H9 (cell line): ENCODE measurements around the gene ADGRD1. TPM values are rescaled to one million over a fixed set of nuclear protein-coding genes. Genes with fewer than 3 reads are reported as not detected.

Experiments
- DNase-seq: peaks from one replicate; pipeline ENCODE4 v3.0.0-alpha.2; 2017
- H2AFZ ChIP-seq: one replicate; pipeline ENCODE4 v1.6.1; 2013; ENCODE audit warnings: mild to moderate bottlenecking, low read length, control low read depth, moderate library complexity
- H2AK5ac ChIP-seq: 2 replicates; pipeline ENCODE4 v1.6.1; 2013; ENCODE audit warnings: low read length, control low read depth, mixed read lengths; ENCODE audit not compliant: insufficient read length
- H2BK120ac ChIP-seq: one replicate; pipeline ENCODE4 v1.6.1; 2013; ENCODE audit warnings: low read depth, mild to moderate bottlenecking, low read length, control low read depth, inconsistent platforms; ENCODE audit not compliant: poor library complexity, severe bottlenecking
- H2BK12ac ChIP-seq: 2 replicates; pipeline ENCODE4 v1.6.1; 2013; ENCODE audit warnings: low read length, control low read depth, mixed read lengths, low read depth; ENCODE audit not compliant: insufficient read length
- H2BK15ac ChIP-seq: 2 replicates; pipeline ENCODE4 v1.6.1; 2013; ENCODE audit warnings: low read depth, low read length, control low read depth
- H2BK20ac ChIP-seq: one replicate; pipeline ENCODE4 v1.6.1; 2013; ENCODE audit warnings: low read depth, mild to moderate bottlenecking, low read length, control low read depth, inconsistent platforms; ENCODE audit not compliant: poor library complexity, severe bottlenecking
- H2BK5ac ChIP-seq: 2 replicates; pipeline ENCODE4 v1.6.1; 2013; ENCODE audit warnings: low read length, control low read depth, mixed read lengths; ENCODE audit not compliant: insufficient read length
- H3K14ac ChIP-seq: 2 replicates; pipeline ENCODE4 v1.6.1; 2013; ENCODE audit warnings: low read length, control low read depth; ENCODE audit not compliant: insufficient read depth
- H3K18ac ChIP-seq: 2 replicates; pipeline ENCODE4 v1.6.1; 2013; ENCODE audit warnings: low read depth, mild to moderate bottlenecking, mixed read lengths, low read length, control low read depth; ENCODE audit not compliant: insufficient read length
- H3K23ac ChIP-seq: 2 replicates; pipeline ENCODE4 v1.6.1; 2013; ENCODE audit warnings: low read length, control low read depth, mixed read lengths, low read depth; ENCODE audit not compliant: insufficient read length
- H3K23me2 ChIP-seq: 2 replicates; pipeline ENCODE4 v1.6.1; 2013; ENCODE audit warnings: low read depth, mild to moderate bottlenecking, mixed read lengths, low read length, control low read depth; ENCODE audit not compliant: insufficient read length, poor library complexity, severe bottlenecking
- H3K27ac ChIP-seq: 2 replicates; pipeline ENCODE4 v1.5.1; 2013; ENCODE audit warnings: low read length, control low read depth, mixed read lengths, low read depth; ENCODE audit not compliant: insufficient read length
- H3K27me3 ChIP-seq: 2 replicates; pipeline ENCODE4 v1.6.1; 2013; ENCODE audit warnings: low read length, control low read depth, inconsistent platforms; ENCODE audit not compliant: insufficient read depth
- H3K4ac ChIP-seq: 2 replicates; pipeline ENCODE4 v1.6.1; 2013; ENCODE audit warnings: low read depth, mild to moderate bottlenecking, control low read depth, inconsistent platforms, low read length, moderate library complexity
- H3K4me1 ChIP-seq: 2 replicates; pipeline ENCODE4 v1.6.1; 2013; ENCODE audit warnings: low read length, control low read depth, inconsistent platforms; ENCODE audit not compliant: insufficient read depth
- H3K4me2 ChIP-seq: 2 replicates; pipeline ENCODE4 v1.6.1; 2013; ENCODE audit warnings: low read length, control low read depth, mixed read lengths; ENCODE audit not compliant: insufficient read length, insufficient read depth
- H3K56ac ChIP-seq: 2 replicates; pipeline ENCODE4 v1.6.1; 2013; ENCODE audit warnings: low read depth, mild to moderate bottlenecking, mixed read lengths, low read length, control low read depth; ENCODE audit not compliant: insufficient read length
- H3K79me1 ChIP-seq: 2 replicates; pipeline ENCODE4 v1.6.1; 2013; ENCODE audit warnings: low read depth, mild to moderate bottlenecking, moderate library complexity, low read length, control low read depth, inconsistent platforms; ENCODE audit not compliant: insufficient read depth, poor library complexity, severe bottlenecking
- H3K79me2 ChIP-seq: 2 replicates; pipeline ENCODE4 v1.6.1; 2013; ENCODE audit warnings: low read length, control low read depth, inconsistent platforms; ENCODE audit not compliant: insufficient read depth
- H3K9ac ChIP-seq: 2 replicates; pipeline ENCODE4 v1.6.1; 2013; ENCODE audit warnings: low read length, control low read depth, mixed read lengths; ENCODE audit not compliant: insufficient read length; ENCODE audit errors: extremely low read depth
- H3K9me3 ChIP-seq: one replicate; pipeline ENCODE4 v1.6.1; 2013; ENCODE audit warnings: low read depth, low read length, inconsistent platforms; ENCODE audit not compliant: control insufficient read depth
- H3T11ph ChIP-seq: one replicate; pipeline ENCODE4 v1.6.1; 2013; ENCODE audit warnings: mild to moderate bottlenecking, low read length, control low read depth, inconsistent platforms
- H4K20me1 ChIP-seq: one replicate; pipeline ENCODE4 v1.6.1; 2013; ENCODE audit not compliant: control insufficient read depth, insufficient read length, insufficient read depth
- H4K5ac ChIP-seq: 2 replicates; pipeline ENCODE4 v1.6.1; 2013; ENCODE audit warnings: low read depth, mild to moderate bottlenecking, mixed read lengths, low read length, control low read depth; ENCODE audit not compliant: insufficient read length
- H4K8ac ChIP-seq: replicated peaks from 2 replicates; pipeline ENCODE4 v1.6.1; 2013; ENCODE audit warnings: low read length, control low read depth, mixed read lengths, low read depth; ENCODE audit not compliant: insufficient read length
- H4K91ac ChIP-seq: 2 replicates; pipeline ENCODE4 v1.6.1; 2013; ENCODE audit warnings: low read depth, mild to moderate bottlenecking, moderate library complexity, mixed read lengths, low read length, control low read depth; ENCODE audit not compliant: insufficient read length
- H3K27ac Mint-ChIP-seq, 3 experiments: 2 replicates in 2 of 3; 3 replicates in 1 of 3; pipeline ENCODE4 v1.8.0; 2020 to 2021; ENCODE audit warnings: mixed read lengths in 3 of 3, mild to moderate bottlenecking in 1 of 3, moderate library complexity in 1 of 3
- H3K27me3 Mint-ChIP-seq: 2 replicates; pipeline ENCODE4 v1.8.0; 2021; ENCODE audit warnings: low read depth, mild to moderate bottlenecking, moderate library complexity, mixed read lengths
- H3K36me3 Mint-ChIP-seq, 3 experiments: 2 replicates in 2 of 3; 3 replicates in 1 of 3; pipeline ENCODE4 v1.8.0; 2020 to 2021; ENCODE audit warnings: low read depth in 3 of 3, mixed read lengths in 3 of 3; ENCODE audit not compliant: insufficient read depth in 1 of 3
- H3K4me1 Mint-ChIP-seq, 2 experiments: 2 replicates each; pipeline ENCODE4 v1.8.0; 2020; ENCODE audit warnings: mixed read lengths in 2 of 2
- H3K4me3 Mint-ChIP-seq, 2 experiments: 2 replicates in 1 of 2; 3 replicates in 1 of 2; pipeline ENCODE4 v1.8.0; 2020 to 2021; ENCODE audit warnings: mild to moderate bottlenecking in 2 of 2, mixed read lengths in 2 of 2, moderate library complexity in 1 of 2
- H3K9me3 Mint-ChIP-seq, 2 experiments: 2 replicates in 1 of 2; 3 replicates in 1 of 2; pipeline ENCODE4 v1.8.0; 2020; ENCODE audit warnings: mild to moderate bottlenecking in 2 of 2, mixed read lengths in 2 of 2, moderate library complexity in 1 of 2
- WGBS: extraction: QIAGEN DNeasy Blood & Tissue Kit; methylation state at CpG from one replicate; pipeline ENCODE4 v1.1.7; 2013; ENCODE audit warnings: missing lambda C conversion rate, low lambda C conversion rate, mixed read lengths; ENCODE audit not compliant: insufficient read length; ENCODE audit errors: extremely low coverage; 5-methylcytosine and 5-hydroxymethylcytosine counted together
- total RNA-seq: library from RNA; stranded (reverse); gene quantifications from 2 replicates; pipeline ENCODE4 v1.2.1, GENCODE V29; 2021
- TF ChIP-seq, protein P1 (sequence below): fragments of 200-600 bp; sonication (generic); conservative IDR thresholded peaks from 3 replicates; pipeline ENCODE4 v1.8.0; 2021; ENCODE audit warnings: antibody characterized with exemption, mild to moderate bottlenecking

Gene ADGRD1
- total RNA-seq, 1 experiment from 2014 or later: 0.52 TPM

GRCh38 chr12:131129839-131130238 lies 176.1 kb downstream of the ADGRD1 start:
- no CpG with 5 or more reads among the region's 11 CpGs for WGBS
- H3K9ac ChIP-seq: no peak overlapping the region
- H2AK5ac ChIP-seq: no peak overlapping the region
- H3K27me3 Mint-ChIP-seq: peaks cover 15% of the 10 kb centered on the region
- no peak overlapping the region for H4K5ac ChIP-seq
- H3K4ac ChIP-seq: no peak overlapping the region
- no peak overlapping the region for H3K23ac ChIP-seq
- H3K79me1 ChIP-seq: no peaks in the 10 kb centered on the region
- H4K91ac ChIP-seq: no peak overlapping the region
- H3K27ac ChIP-seq: no peak overlapping the region
- no peaks in the 10 kb centered on the region for H3K9me3 ChIP-seq
- H3K14ac ChIP-seq: no peak overlapping the region
- no peaks in the 10 kb centered on the region for H3K4me1 ChIP-seq
- no peaks in the 10 kb centered on the region for H4K20me1 ChIP-seq
- H3K18ac ChIP-seq: no peak overlapping the region
- no peak overlapping the region for H3K56ac ChIP-seq
- TF ChIP-seq, protein P1, sequence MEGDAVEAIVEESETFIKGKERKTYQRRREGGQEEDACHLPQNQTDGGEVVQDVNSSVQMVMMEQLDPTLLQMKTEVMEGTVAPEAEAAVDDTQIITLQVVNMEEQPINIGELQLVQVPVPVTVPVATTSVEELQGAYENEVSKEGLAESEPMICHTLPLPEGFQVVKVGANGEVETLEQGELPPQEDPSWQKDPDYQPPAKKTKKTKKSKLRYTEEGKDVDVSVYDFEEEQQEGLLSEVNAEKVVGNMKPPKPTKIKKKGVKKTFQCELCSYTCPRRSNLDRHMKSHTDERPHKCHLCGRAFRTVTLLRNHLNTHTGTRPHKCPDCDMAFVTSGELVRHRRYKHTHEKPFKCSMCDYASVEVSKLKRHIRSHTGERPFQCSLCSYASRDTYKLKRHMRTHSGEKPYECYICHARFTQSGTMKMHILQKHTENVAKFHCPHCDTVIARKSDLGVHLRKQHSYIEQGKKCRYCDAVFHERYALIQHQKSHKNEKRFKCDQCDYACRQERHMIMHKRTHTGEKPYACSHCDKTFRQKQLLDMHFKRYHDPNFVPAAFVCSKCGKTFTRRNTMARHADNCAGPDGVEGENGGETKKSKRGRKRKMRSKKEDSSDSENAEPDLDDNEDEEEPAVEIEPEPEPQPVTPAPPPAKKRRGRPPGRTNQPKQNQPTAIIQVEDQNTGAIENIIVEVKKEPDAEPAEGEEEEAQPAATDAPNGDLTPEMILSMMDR: no peak
- H3K4me3 Mint-ChIP-seq: no peak overlapping the region
- no peak overlapping the region for H2BK120ac ChIP-seq
- H2BK12ac ChIP-seq: no peak overlapping the region
- peaks cover 0 to 3% of the 10 kb centered on the region in 2 experiments; a peak in 1 of 4 replicates for H3K4me1 Mint-ChIP-seq
- H3K79me2 ChIP-seq: no peaks in the 10 kb centered on the region
- peaks cover 0 to 1% (median 0%) of the 10 kb centered on the region in 3 experiments; a peak in 1 of 7 replicates for H3K36me3 Mint-ChIP-seq
- no peaks in the 10 kb centered on the region for H3K23me2 ChIP-seq
- no peaks in the 10 kb centered on the region for H3K27me3 ChIP-seq
- H2AFZ ChIP-seq: no peak overlapping the region
- H2BK15ac ChIP-seq: no peak overlapping the region
- H3T11ph ChIP-seq: no peak overlapping the region
- H3K27ac Mint-ChIP-seq: no peak overlapping the region; a peak in 1 of 7 replicates
- peaks cover 0 to 2% of the 10 kb centered on the region in 2 experiments; a peak in 1 of 5 replicates for H3K9me3 Mint-ChIP-seq
- DNase-seq: no peak
- no peak overlapping the region for H4K8ac ChIP-seq
- no peak overlapping the region for H2BK5ac ChIP-seq
- H2BK20ac ChIP-seq: no peak overlapping the region
- H3K4me2 ChIP-seq: no peak overlapping the region
